Measurements from ENCODE around the gene SUSD1. TPM values are rescaled to one million over a fixed set of nuclear protein-coding genes. Genes with fewer than 3 reads are reported as not detected.

SUSD1 gene
- total RNA-seq, 4 donors from 2014 or later, result 22.7 to 83.0 (median 24.7) TPM

- Histone ChIP-seq H3K36me3 (no peaks in the 10 kb centered on the region), H3K4me1 (peaks cover 0 to 7% (median 1%) of the 10 kb centered on the region in 4 donors), H3K9me3 (no peaks in the 10 kb centered on the region), H3K27me3 (no peaks in the 10 kb centered on the region), H3K27ac (no peak overlapping the region), H3K4me3 (no peak overlapping the region)
- WGBS, 2 donors (ENCODE audit: low coverage in 1 of 2), result 65 to 70% methylated on average over 2 of the region's 2 CpGs
- in situ Hi-C loops (cut with MboI; ENCODE audit: low pct_ligation_motif_present in 1 of 4, low pct_unique_long_range_greater_than_20kb in 1 of 4, low sequenced_read_pairs in 3 of 4), result no loop called here
- intact Hi-C loops (cut with DNase I; ENCODE audit: low total_unique reads), result no loop called here
- TF ChIP-seq CTCF (IDR thresholded peaks at IDR 0.05), result no peak
- no peak for DNase-seq
Observed at GRCh38 chr9:112038017-112038408, 137.1 kb downstream of the SUSD1 start.

GRCh38 chr9:112037281-112038016, 137.6 kb downstream of the SUSD1 start:
- DNase-seq, result peak; percentile 32
- H3K27me3 ChIP-seq, result no peaks in the 10 kb centered on the region
- intact Hi-C loops (cut with DNase I; ENCODE audit: low total_unique reads) (no loop called here), in situ Hi-C loops (cut with MboI; ENCODE audit: low pct_ligation_motif_present in 1 of 4, low pct_unique_long_range_greater_than_20kb in 1 of 4, low sequenced_read_pairs in 3 of 4) (no loop called here)
- no peak for TF ChIP-seq POLR2A (IDR thresholded peaks at IDR 0.05)
- TF ChIP-seq EP300 (IDR thresholded peaks at IDR 0.05; ENCODE audit: low read depth), result no peak
- no peak for TF ChIP-seq POLR2AphosphoS5 (IDR thresholded peaks at IDR 0.05)
- TF ChIP-seq CTCF (IDR thresholded peaks at IDR 0.05), result no peak
- H3K4me3 ChIP-seq, result no peak overlapping the region
- no peaks in the 10 kb centered on the region for H3K9me3 ChIP-seq
- WGBS, 2 donors (ENCODE audit: low coverage in 1 of 2), result 73 to 76% methylated on average over 2 of the region's 2 CpGs
- no peaks in the 10 kb centered on the region for H3K36me3 ChIP-seq
- peaks cover 2 to 12% (median 3%) of the 10 kb centered on the region in 4 donors for H3K4me1 ChIP-seq
- no peak overlapping the region for H3K27ac ChIP-seq

GRCh38 chr9:112035166-112035826, 139.8 kb downstream of the SUSD1 start:
- H3K27me3 ChIP-seq, result no peaks in the 10 kb centered on the region
- no peak overlapping the region for H3K27ac ChIP-seq
- H3K4me1 ChIP-seq, result peaks cover under 1 to 23% (median 9%) of the 10 kb centered on the region in 4 donors
- WGBS, 2 donors (ENCODE audit: low coverage in 1 of 2), result 79 to 86% methylated on average over 2 to 6 of the region's 6 CpGs
- TF ChIP-seq POLR2A (IDR thresholded peaks at IDR 0.05) (no peak), CTCF (IDR thresholded peaks at IDR 0.05) (no peak), EP300 (IDR thresholded peaks at IDR 0.05; ENCODE audit: low read depth) (no peak), POLR2AphosphoS5 (IDR thresholded peaks at IDR 0.05) (no peak)
- no peaks in the 10 kb centered on the region for H3K9me3 ChIP-seq
- no peak overlapping the region for H3K4me3 ChIP-seq
- intact Hi-C loops (cut with DNase I; ENCODE audit: low total_unique reads) (no loop called here), in situ Hi-C loops (cut with MboI; ENCODE audit: low pct_ligation_motif_present in 1 of 4, low pct_unique_long_range_greater_than_20kb in 1 of 4, low sequenced_read_pairs in 3 of 4) (no loop called here)
- no peak for DNase-seq
- no peaks in the 10 kb centered on the region for H3K36me3 ChIP-seq

- H3K36me3 ChIP-seq, result no peaks in the 10 kb centered on the region
Observed at GRCh38 chr9:112034216-112034611, 140.9 kb downstream of the SUSD1 start.

More at GRCh38 chr9:112034216-112034611, 140.9 kb downstream of the SUSD1 start:
- TF ChIP-seq POLR2AphosphoS5 (IDR thresholded peaks at IDR 0.05), result no peak
- no peak for TF ChIP-seq CTCF (IDR thresholded peaks at IDR 0.05)
- no peak for TF ChIP-seq EP300 (IDR thresholded peaks at IDR 0.05; ENCODE audit: low read depth)
- TF ChIP-seq POLR2A (IDR thresholded peaks at IDR 0.05), result no peak
- in situ Hi-C loops (cut with MboI; ENCODE audit: low pct_ligation_motif_present in 1 of 4, low pct_unique_long_range_greater_than_20kb in 1 of 4, low sequenced_read_pairs in 3 of 4), result no loop called here
- Histone ChIP-seq H3K4me1 (peaks cover 8 to 32% (median 15%) of the 10 kb centered on the region in 4 donors), H3K27me3 (no peaks in the 10 kb centered on the region), H3K9me3 (no peaks in the 10 kb centered on the region), H3K27ac (no peak overlapping the region), H3K4me3 (no peak overlapping the region)
- no peak for DNase-seq
- 93% methylated on average over 2 of the region's 2 CpGs; no CpG with 5 or more reads in 1 of the 2 donors for WGBS, 2 donors (ENCODE audit: low coverage in 1 of 2)
- intact Hi-C loops (cut with DNase I; ENCODE audit: low total_unique reads), result no loop called here

Measured in transverse colon (tissue), 4 donors.